Transverse colon (tissue), 4 donors: ENCODE measurements around the gene XYLB. TPM values are rescaled to one million over a fixed set of nuclear protein-coding genes. Genes with fewer than 3 reads are reported as not detected.

Experiments used
- DNase-seq: peaks from one replicate; pipeline ENCODE4 v3.0.0-alpha.2; 2019
- H3K27ac ChIP-seq, 4 donors: fragments of 200-600 bp; sonication (generic); 2 replicates each; pipeline ENCODE4 v1.5.1; 2016 to 2018; ENCODE audit warnings: inconsistent platforms in 4 of 4
- H3K27me3 ChIP-seq: fragments of 200-600 bp; sonication (generic); 2 replicates; pipeline ENCODE4 v1.5.1; 2017; ENCODE audit warnings: inconsistent platforms
- H3K36me3 ChIP-seq, 4 donors: fragments of 200-600 bp; sonication (generic); 2 replicates each; pipeline ENCODE4 v1.5.1; 2017 to 2019; ENCODE audit warnings: inconsistent platforms in 4 of 4
- H3K4me1 ChIP-seq, 4 donors: fragments of 200-600 bp; sonication (generic); 2 replicates each; pipeline ENCODE4 v1.5.1; 2017 to 2020; ENCODE audit warnings: inconsistent platforms in 4 of 4
- H3K4me3 ChIP-seq, 4 donors: fragments of 200-600 bp; sonication (generic); 1 replicate in 1 of 4; 2 replicates in 3 of 4; pipeline versions ENCODE4 v1.5.1 to v1.6.1; 2017 to 2019; ENCODE audit warnings: inconsistent platforms in 4 of 4
- H3K9me3 ChIP-seq, 2 donors: fragments of 200-600 bp; sonication (generic); 2 replicates each; pipeline ENCODE4 v1.5.1; 2017 to 2019; ENCODE audit warnings: inconsistent platforms in 2 of 2
- CTCF ChIP-seq, 5 experiments: fragments of 200-600 bp in 3 of 5; fragments of 450-650 bp in 2 of 5; sonication (generic) in 3 of 5; IDR thresholded peaks; 1 replicate in 2 of 5; 2 replicates in 3 of 5; pipeline ENCODE4 v1.5.1; 2016 to 2017; ENCODE audit warnings: antibody characterized with exemption in 5 of 5, inconsistent platforms in 3 of 5, mild to moderate bottlenecking in 2 of 5, moderate library complexity in 1 of 5
- EP300 ChIP-seq: sonication (generic); formaldehyde crosslinking; IDR thresholded peaks from one replicate; pipeline ENCODE4 v1.6.1; 2017; ENCODE audit warnings: antibody characterized with exemption, low read depth
- POLR2A ChIP-seq: fragments of 450-650 bp; IDR thresholded peaks from one replicate; pipeline ENCODE4 v1.6.1; 2016; ENCODE audit warnings: antibody characterized with exemption, mild to moderate bottlenecking, moderate library complexity
- POLR2AphosphoS5 ChIP-seq, 3 donors: sonication (generic); formaldehyde crosslinking; IDR thresholded peaks; one replicate each; pipeline ENCODE4 v1.6.1; 2016; ENCODE audit warnings: antibody characterized with exemption in 3 of 3
- WGBS, 2 donors: methylation state at CpG; one replicate each; pipeline ENCODE4 v1.1.5; 2018; ENCODE audit warnings: low coverage in 1 of 2; 5-methylcytosine and 5-hydroxymethylcytosine counted together
- in situ Hi-C, 4 donors: fragments of 200-750 bp; cut with MboI; loops; one replicate each; pipeline versions ENCODE4 v1.15.0 to v1.15.1; 2017; ENCODE audit warnings: low sequenced_read_pairs in 3 of 4, low pct_ligation_motif_present in 1 of 4, low pct_unique_long_range_greater_than_20kb in 1 of 4
- intact Hi-C: fragments of 100-400 bp; cut with DNase I; formaldehyde crosslinking; loops from one replicate; pipeline ENCODE4 v1.15.1; 2023; ENCODE audit warnings: low total_unique reads
- total RNA-seq, 4 donors: library from RNA; depleted of rRNA; stranded (reverse); fragments of >200 nt; gene quantifications; one replicate each; pipeline ENCODE4 v1.1.0, GENCODE V29; 2016

XYLB gene
- total RNA-seq, 4 donors from 2014 or later = 13.5 to 18.7 (median 15.1) TPM

GRCh38 chr3:38345879-38346586, 552 bp upstream of the XYLB start:
- Histone ChIP-seq H3K9me3 (no peaks in the 10 kb centered on the region), H3K4me1 (peaks cover 0 to 16% (median 11%) of the 10 kb centered on the region in 4 donors), H3K27ac (peak overlapping the region in 3 of 4 donors; percentile 77 to 84 (median 79)), H3K4me3 (peak overlapping the region in 2 of 4 donors; percentile 74 to 87), H3K36me3 (no peaks in the 10 kb centered on the region), H3K27me3 (no peaks in the 10 kb centered on the region)
- TF ChIP-seq EP300 (no peak), CTCF (IDR thresholded peaks at IDR 0.05) (no peak), POLR2A (no peak), POLR2AphosphoS5 (IDR thresholded peaks at IDR 0.05) (no peak)
- 48 to 100% methylated on average over 3 to 9 of the region's 10 CpGs for WGBS, 2 donors
- intact Hi-C loops = loop anchor here (5.0 kb wide), 1 partner anchor 131 kb away; no protein-coding TSS in a partner anchor
- DNase-seq = no peak
- in situ Hi-C loops = loop anchor here (5.0 to 10.0 kb wide), 3 partner anchors 129 to 139 kb away; no protein-coding TSS in a partner anchor

DNA sequence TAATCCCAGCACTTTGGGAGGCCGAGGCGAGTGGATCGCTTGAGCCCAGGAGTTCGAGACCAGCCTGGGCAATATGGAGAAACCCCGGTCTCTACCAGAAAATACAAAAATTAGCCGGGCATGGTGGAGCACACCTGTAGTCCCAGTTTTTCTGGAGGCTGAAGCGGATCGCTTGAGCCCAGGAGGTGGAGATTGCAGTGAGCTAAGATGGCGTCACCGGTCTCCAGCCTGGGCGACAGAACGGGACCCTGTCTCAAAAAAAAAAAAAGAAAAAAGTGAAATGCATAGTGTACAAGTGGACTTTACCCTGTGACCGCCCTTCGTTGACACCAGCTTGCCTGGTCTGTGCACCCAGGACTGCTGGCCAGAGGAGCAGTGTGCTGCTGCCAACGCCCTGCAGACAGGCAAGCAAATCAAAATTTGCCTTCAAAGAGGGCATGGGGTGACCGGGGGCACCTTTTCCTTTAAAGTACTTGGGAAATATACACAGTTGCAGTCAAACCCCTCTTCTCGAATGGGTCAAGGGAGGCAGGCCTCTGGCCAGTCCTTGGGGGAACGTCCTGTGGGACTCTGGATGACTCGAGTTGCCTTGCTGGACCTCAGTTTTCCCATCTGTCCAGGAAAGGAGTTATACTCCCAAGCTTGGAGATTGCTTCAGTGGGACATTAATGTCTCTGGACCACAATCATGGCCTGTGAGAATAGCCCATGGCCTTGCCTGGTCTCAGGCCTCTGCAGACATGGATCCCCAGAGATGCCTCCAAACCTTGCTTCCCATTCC, 1.0 kb downstream of the XYLB start:
- peak; percentile 47 for DNase-seq
- intact Hi-C loops (loop anchor here (5.0 kb wide), 1 partner anchor 130 kb away; no protein-coding TSS in a partner anchor), in situ Hi-C loops (loop anchor here (5.0 to 10.0 kb wide), 3 partner anchors 127 to 137 kb away; no protein-coding TSS in a partner anchor)
- Histone ChIP-seq H3K4me3 (peak overlapping the region; percentile 41 to 87 (median 70)), H3K4me1 (peaks cover 0 to 16% (median 11%) of the 10 kb centered on the region in 4 donors), H3K27me3 (no peaks in the 10 kb centered on the region), H3K36me3 (no peaks in the 10 kb centered on the region), H3K27ac (peak overlapping the region; percentile 76 to 84 (median 78)), H3K9me3 (no peaks in the 10 kb centered on the region)
- WGBS, 2 donors = 35 to 55% methylated on average over 16 to 19 of the region's 19 CpGs
- TF ChIP-seq POLR2A (no peak), CTCF (IDR thresholded peaks at IDR 0.05) (no peak), EP300 (no peak), POLR2AphosphoS5 (IDR thresholded peaks at IDR 0.05) (no peak)

- Histone ChIP-seq H3K36me3 (no peaks in the 10 kb centered on the region), H3K27me3 (no peaks in the 10 kb centered on the region), H3K4me3 (no peak overlapping the region), H3K4me1 (peaks cover 0 to 16% (median 11%) of the 10 kb centered on the region in 4 donors), H3K9me3 (no peaks in the 10 kb centered on the region), H3K27ac (no peak overlapping the region)
- WGBS, 2 donors = 61 to 72% methylated on average over 4 of the region's 4 CpGs
- TF ChIP-seq POLR2AphosphoS5 (IDR thresholded peaks at IDR 0.05) (no peak), CTCF (IDR thresholded peaks at IDR 0.05) (no peak), POLR2A (no peak), EP300 (no peak)
- no peak for DNase-seq
- intact Hi-C loops (loop anchor here (5.0 kb wide), 1 partner anchor 128 kb away; no protein-coding TSS in a partner anchor), in situ Hi-C loops (loop anchor here (5.0 to 10.0 kb wide), 3 partner anchors 126 to 136 kb away; no protein-coding TSS in a partner anchor)
Observed at GRCh38 chr3:38348903-38349302, 2.3 kb downstream of the XYLB start.
